ENCODE measurements around the gene THSD4. TPM values are rescaled to one million over a fixed set of nuclear protein-coding genes. Genes with fewer than 3 reads are reported as not detected.

Gene THSD4
- total and polyA plus RNA-seq, 4 donors, result 6.0 to 42.4 (median 18.5) TPM

DNA sequence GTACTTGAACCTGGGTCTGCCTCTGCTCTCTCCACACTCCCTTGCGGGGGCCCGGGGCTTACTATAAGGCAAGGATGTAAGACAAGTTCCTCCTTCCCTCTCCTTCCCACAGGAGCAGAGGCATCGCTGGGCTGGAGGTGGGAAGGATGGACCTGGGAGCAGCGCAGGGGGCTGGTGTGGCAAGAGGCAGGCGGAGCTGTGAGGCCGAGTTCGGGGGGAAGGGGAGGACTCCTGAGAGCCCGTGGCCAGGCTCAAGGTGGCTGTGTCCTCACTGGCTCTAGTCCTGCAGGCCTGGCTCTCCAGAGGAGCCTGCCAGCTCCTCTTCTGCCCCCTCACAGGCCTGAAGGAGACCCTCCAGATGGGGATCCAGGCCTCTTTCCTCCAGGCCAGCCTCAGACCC, 694.1 kb downstream of the THSD4 start:
- Histone ChIP-seq H3K9me3 (ENCODE audit: control insufficient read depth in 4 of 4, insufficient read depth in 3 of 4, low read length in 3 of 4) (peaks cover 0 to 2% (median 0%) of the 10 kb centered on the region in 4 donors), H3K9ac (ENCODE audit: insufficient read depth in 1 of 2, low read length in 2 of 2) (no peak overlapping the region), H3K27me3 (ENCODE audit: control insufficient read depth in 3 of 3, insufficient read depth in 3 of 3, low read length in 2 of 3) (no peaks in the 10 kb centered on the region), H3K36me3 (ENCODE audit: control insufficient read depth in 4 of 4, insufficient read depth in 4 of 4, low read length in 4 of 4) (no peaks in the 10 kb centered on the region), H3K4me1 (ENCODE audit: control insufficient read depth in 5 of 5, insufficient read depth in 5 of 5, low read length in 5 of 5) (peaks cover 0 to 31% (median 4%) of the 10 kb centered on the region in 5 donors), H3K27ac (ENCODE audit: low read depth in 1 of 2, low read length in 1 of 2) (no peak overlapping the region), H3K4me3 (no peak overlapping the region)
- WGBS, 2 donors, result 85 to 88% methylated on average over 8 of the region's 8 CpGs
- no peak for TF ChIP-seq CTCF (IDR thresholded peaks at IDR 0.05; ENCODE audit: control extremely low read depth, extremely low read depth)
- no peak for ATAC-seq (ENCODE audit: insufficient read depth, low FRiP score)
- no peak for DNase-seq

DNA sequence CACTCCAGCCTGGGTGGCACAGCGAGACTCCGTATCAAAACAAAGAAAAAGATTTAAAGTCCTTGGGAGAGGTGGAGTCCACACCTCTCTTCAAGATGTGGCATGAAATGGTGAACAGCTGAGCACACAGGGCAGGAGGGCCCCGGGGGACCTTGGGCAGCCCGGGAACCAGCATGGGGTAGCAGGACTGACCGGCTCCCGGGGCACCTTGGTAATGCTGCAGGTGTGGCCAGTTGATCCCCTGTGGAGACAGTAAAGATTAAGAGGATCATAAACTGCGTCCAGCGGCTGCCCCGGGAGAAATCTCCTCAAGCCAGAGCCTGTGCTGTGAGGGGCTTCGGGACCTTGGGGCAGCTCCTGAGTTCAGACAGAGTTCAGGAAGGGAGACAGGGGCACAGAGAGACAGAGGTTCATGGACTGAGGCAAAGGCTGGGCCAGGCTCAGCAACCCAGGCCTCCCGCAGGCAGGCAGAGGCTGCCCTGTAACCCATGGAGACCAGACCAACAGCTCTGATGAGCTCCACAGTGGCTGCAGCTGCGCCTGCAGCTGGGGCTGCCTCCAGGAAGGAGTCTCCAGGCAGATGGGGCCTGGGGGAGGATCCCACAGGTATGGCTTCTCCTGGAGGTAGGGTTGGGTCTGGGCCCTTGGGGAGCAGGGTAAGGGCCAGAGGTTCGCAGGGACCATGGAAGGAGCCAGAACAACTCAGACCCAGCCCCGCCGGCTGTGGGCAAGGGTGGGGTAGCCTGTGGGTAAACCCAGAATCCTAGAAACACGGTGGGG, 695.2 kb downstream of the THSD4 start, which contains the start of gene NR2E3:
Gene NR2E3, plus strand, starts transcription at position 299 of the 780 bp plus-strand sequence. Its CDS starts 190 bp downstream, at position 489.
- 88 to 91% methylated on average over 16 of the region's 16 CpGs for WGBS, 2 donors
- no peak within 1 kb of the TSS for H3K4me3 ChIP-seq
- ATAC-seq (ENCODE audit: insufficient read depth, low FRiP score), result no peak

DNA sequence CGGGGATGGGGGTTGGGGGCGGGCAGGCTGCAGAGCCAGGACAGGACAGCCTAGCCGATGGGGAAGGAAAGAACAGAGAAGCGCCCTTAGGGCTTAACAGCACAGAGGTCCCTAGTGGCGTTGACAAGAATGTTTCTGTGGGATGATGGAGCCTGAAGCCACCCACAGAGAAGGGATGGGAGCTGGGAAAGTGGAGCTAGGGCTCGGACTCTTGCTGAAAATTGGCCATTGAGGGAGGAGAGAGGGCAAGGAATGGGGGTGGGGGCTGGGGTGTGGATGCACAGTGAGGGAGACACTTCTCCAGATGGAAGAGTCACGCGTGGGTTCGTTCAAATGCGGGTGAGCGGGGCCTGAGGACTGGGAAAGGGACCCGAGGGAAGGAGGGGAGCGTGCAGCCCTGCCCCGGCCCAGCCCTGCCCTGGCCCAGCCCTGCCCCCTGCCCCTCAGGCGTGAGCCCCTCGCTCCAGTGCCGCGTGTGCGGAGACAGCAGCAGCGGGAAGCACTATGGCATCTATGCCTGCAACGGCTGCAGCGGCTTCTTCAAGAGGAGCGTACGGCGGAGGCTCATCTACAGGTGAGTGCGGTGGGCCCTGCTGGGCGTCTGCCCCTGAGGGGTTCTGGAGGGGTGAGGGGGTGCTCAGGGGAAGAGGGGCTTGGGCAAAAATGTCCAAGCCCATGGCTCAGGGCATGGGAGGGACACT, 695.9 kb downstream of the THSD4 start:
- ATAC-seq (ENCODE audit: insufficient read depth, low FRiP score) (no peak), DNase-seq (no peak)
- Histone ChIP-seq H3K36me3 (ENCODE audit: control insufficient read depth in 4 of 4, insufficient read depth in 4 of 4, low read length in 4 of 4) (no peaks in the 10 kb centered on the region), H3K27ac (ENCODE audit: low read depth in 1 of 2, low read length in 1 of 2) (no peak overlapping the region), H3K27me3 (ENCODE audit: control insufficient read depth in 3 of 3, insufficient read depth in 3 of 3, low read length in 2 of 3) (no peaks in the 10 kb centered on the region), H3K9ac (ENCODE audit: insufficient read depth in 1 of 2, low read length in 2 of 2) (no peak overlapping the region), H3K9me3 (ENCODE audit: control insufficient read depth in 4 of 4, insufficient read depth in 3 of 4, low read length in 3 of 4) (peaks cover 0 to 2% (median 0%) of the 10 kb centered on the region in 4 donors), H3K4me1 (ENCODE audit: control insufficient read depth in 5 of 5, insufficient read depth in 5 of 5, low read length in 5 of 5) (peaks cover 0 to 25% (median 0%) of the 10 kb centered on the region in 5 donors), H3K4me3 (no peak overlapping the region)
- 87 to 92% methylated on average over 27 of the region's 27 CpGs for WGBS, 2 donors
- no peak for TF ChIP-seq CTCF (IDR thresholded peaks at IDR 0.05; ENCODE audit: control extremely low read depth, extremely low read depth)

More for the DNA sequence above, 695.2 kb downstream of the THSD4 start, which contains the start of gene NR2E3:
- no peaks in the 10 kb centered on the region for H3K36me3 ChIP-seq (ENCODE audit: control insufficient read depth in 4 of 4, insufficient read depth in 4 of 4, low read length in 4 of 4)
- H3K9ac ChIP-seq (ENCODE audit: insufficient read depth in 1 of 2, low read length in 2 of 2), result no peak within 1 kb of the TSS
- DNase-seq, result no peak
- H3K27ac ChIP-seq (ENCODE audit: low read depth in 1 of 2, low read length in 1 of 2), result no peak within 1 kb of the TSS
- H3K9me3 ChIP-seq (ENCODE audit: control insufficient read depth in 4 of 4, insufficient read depth in 3 of 4, low read length in 3 of 4), result peaks cover 0 to 2% (median 0%) of the 10 kb centered on the region in 4 donors
- H3K27me3 ChIP-seq (ENCODE audit: control insufficient read depth in 3 of 3, insufficient read depth in 3 of 3, low read length in 2 of 3), result no peaks in the 10 kb centered on the region
- TF ChIP-seq CTCF (IDR thresholded peaks at IDR 0.05; ENCODE audit: control extremely low read depth, extremely low read depth), result no peak
- H3K4me1 ChIP-seq (ENCODE audit: control insufficient read depth in 5 of 5, insufficient read depth in 5 of 5, low read length in 5 of 5), result peaks cover 0 to 25% (median 0%) of the 10 kb centered on the region in 5 donors

All from lung (tissue), 12 donors.